ENCODE data around the gene PALLD. TPM values are rescaled to one million over a fixed set of nuclear protein-coding genes. Genes with fewer than 3 reads are reported as not detected.

The PALLD gene
- total RNA-seq, 1 experiment from 2014 or later, result 18.3 TPM

DNA sequence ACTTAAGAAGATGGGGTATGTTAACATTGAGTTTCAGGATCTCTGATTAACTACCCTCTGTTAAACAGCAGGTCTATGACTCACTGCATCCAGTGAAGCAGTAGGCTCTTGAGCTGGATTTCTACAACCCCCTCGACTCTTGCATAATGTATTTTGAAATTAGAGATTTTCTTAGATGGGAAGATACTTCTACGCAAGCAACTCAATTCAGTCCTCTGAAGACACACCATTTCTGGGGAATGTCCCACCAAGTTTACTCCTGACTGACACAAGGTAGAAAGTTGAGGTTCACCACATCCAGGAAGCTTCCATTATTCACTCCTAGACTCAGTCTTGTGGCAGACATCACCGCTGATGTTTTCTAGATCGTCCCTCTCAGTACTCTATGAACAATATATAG is 12.9 kb downstream of the PALLD start:
- no peak overlapping the region for H2AK5ac ChIP-seq (ENCODE audit: insufficient read length, low read length)
- Mint-ChIP-seq H3K9me3 (no peaks in the 10 kb centered on the region), H3K36me3 (ENCODE audit: insufficient read depth in 1 of 3, low read depth in 3 of 3) (no peaks in the 10 kb centered on the region), H3K4me3 (no peak overlapping the region), H3K4me1 (no peaks in the 10 kb centered on the region), H3K27me3 (ENCODE audit: low read depth) (no peaks in the 10 kb centered on the region), H3K27ac (no peak overlapping the region)
- TF ChIP-seq, protein P1, sequence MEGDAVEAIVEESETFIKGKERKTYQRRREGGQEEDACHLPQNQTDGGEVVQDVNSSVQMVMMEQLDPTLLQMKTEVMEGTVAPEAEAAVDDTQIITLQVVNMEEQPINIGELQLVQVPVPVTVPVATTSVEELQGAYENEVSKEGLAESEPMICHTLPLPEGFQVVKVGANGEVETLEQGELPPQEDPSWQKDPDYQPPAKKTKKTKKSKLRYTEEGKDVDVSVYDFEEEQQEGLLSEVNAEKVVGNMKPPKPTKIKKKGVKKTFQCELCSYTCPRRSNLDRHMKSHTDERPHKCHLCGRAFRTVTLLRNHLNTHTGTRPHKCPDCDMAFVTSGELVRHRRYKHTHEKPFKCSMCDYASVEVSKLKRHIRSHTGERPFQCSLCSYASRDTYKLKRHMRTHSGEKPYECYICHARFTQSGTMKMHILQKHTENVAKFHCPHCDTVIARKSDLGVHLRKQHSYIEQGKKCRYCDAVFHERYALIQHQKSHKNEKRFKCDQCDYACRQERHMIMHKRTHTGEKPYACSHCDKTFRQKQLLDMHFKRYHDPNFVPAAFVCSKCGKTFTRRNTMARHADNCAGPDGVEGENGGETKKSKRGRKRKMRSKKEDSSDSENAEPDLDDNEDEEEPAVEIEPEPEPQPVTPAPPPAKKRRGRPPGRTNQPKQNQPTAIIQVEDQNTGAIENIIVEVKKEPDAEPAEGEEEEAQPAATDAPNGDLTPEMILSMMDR (conservative IDR thresholded peaks at IDR 0.05), result no peak
- H4K8ac ChIP-seq (replicated peaks; ENCODE audit: insufficient read length, low read depth, low read length), result no peak overlapping the region
- no peak overlapping the region for H2BK15ac ChIP-seq (ENCODE audit: low read depth, low read length)
- DNase-seq, result no peak
- no peak overlapping the region for H3K18ac ChIP-seq (ENCODE audit: insufficient read length, low read depth, low read length)
- WGBS (ENCODE audit: extremely low coverage, insufficient read length, low lambda C conversion rate), result no CpG with 5 or more reads among the region's 4 CpGs
- no peak overlapping the region for H3K56ac ChIP-seq (ENCODE audit: insufficient read length, low read depth, low read length)
- H3K23ac ChIP-seq (ENCODE audit: insufficient read length, low read depth, low read length), result no peak overlapping the region
- H4K20me1 ChIP-seq (ENCODE audit: control insufficient read depth, insufficient read depth, insufficient read length), result no peaks in the 10 kb centered on the region
- H2BK12ac ChIP-seq (ENCODE audit: insufficient read length, low read depth, low read length), result no peak overlapping the region
- H4K91ac ChIP-seq (ENCODE audit: insufficient read length, low read depth, low read length), result no peak overlapping the region
- H2BK20ac ChIP-seq (ENCODE audit: low read depth, low read length, poor library complexity, severe bottlenecking), result no peak overlapping the region
- H3K23me2 ChIP-seq (ENCODE audit: insufficient read length, low read depth, low read length, poor library complexity, severe bottlenecking), result no peaks in the 10 kb centered on the region
- H2BK120ac ChIP-seq (ENCODE audit: low read depth, low read length, poor library complexity, severe bottlenecking), result no peak overlapping the region
- no peak overlapping the region for H4K5ac ChIP-seq (ENCODE audit: insufficient read length, low read depth, low read length)
- H3K79me2 ChIP-seq (ENCODE audit: insufficient read depth, low read length), result no peaks in the 10 kb centered on the region
- no peak overlapping the region for H3K4me2 ChIP-seq (ENCODE audit: insufficient read depth, insufficient read length, low read length)
- H2AFZ ChIP-seq (ENCODE audit: low read length), result no peak overlapping the region
- H3K9ac ChIP-seq (ENCODE audit: extremely low read depth, insufficient read length, low read length), result no peak overlapping the region
- no peaks in the 10 kb centered on the region for H3K27me3 ChIP-seq (ENCODE audit: insufficient read depth, low read length)
- no peak overlapping the region for H3K14ac ChIP-seq (ENCODE audit: insufficient read depth, low read length)
- no peak overlapping the region for H3K4ac ChIP-seq (ENCODE audit: low read depth, low read length)
- no peaks in the 10 kb centered on the region for H3K9me3 ChIP-seq (ENCODE audit: control insufficient read depth, low read depth, low read length)
- no peak overlapping the region for H3T11ph ChIP-seq (ENCODE audit: low read length)
- no peaks in the 10 kb centered on the region for H3K4me1 ChIP-seq (ENCODE audit: insufficient read depth, low read length)
- no peaks in the 10 kb centered on the region for H3K79me1 ChIP-seq (ENCODE audit: insufficient read depth, low read depth, low read length, poor library complexity, severe bottlenecking)
- H3K27ac ChIP-seq (ENCODE audit: insufficient read length, low read depth, low read length), result no peak overlapping the region
- no peak overlapping the region for H2BK5ac ChIP-seq (ENCODE audit: insufficient read length, low read length)

All from H9 (cell line).